IMR-90 (cell line): Measurements from ENCODE around the gene NDUFA13.

Experiments
- BHLHE40 ChIP-seq: fragments of 150-350 bp; IDR thresholded peaks from 2 replicates; pipeline ENCODE4 v1.6.1; 2016; ENCODE audit warnings: mild to moderate bottlenecking, low read depth, low read length
- CEBPB ChIP-seq: IDR thresholded peaks from 2 replicates; pipeline ENCODE4 v1.6.1; 2012; ENCODE audit warnings: low read depth, low read length, improper control_type of control experiment
- CHD1 ChIP-seq: IDR thresholded peaks from 2 replicates; pipeline ENCODE4 v1.6.1; 2012; ENCODE audit warnings: low read depth, low read length, improper control_type of control experiment
- CTCF ChIP-seq: conservative IDR thresholded peaks from 2 replicates; pipeline ENCODE4 v1.5.1; 2012; ENCODE audit warnings: mild to moderate bottlenecking, low read depth, low read length, improper control_type of control experiment
- ELK1 ChIP-seq: fragments of 150-350 bp; IDR thresholded peaks from 2 replicates; pipeline ENCODE4 v1.6.1; 2016; ENCODE audit warnings: low read depth, mild to moderate bottlenecking, low read length, moderate library complexity, borderline replicate concordance
- MAFK ChIP-seq: IDR thresholded peaks from 2 replicates; pipeline ENCODE4 v1.6.1; 2012; ENCODE audit warnings: low read depth, low read length, improper control_type of control experiment
- MAZ ChIP-seq: IDR thresholded peaks from 2 replicates; pipeline ENCODE4 v1.6.1; 2012; ENCODE audit warnings: low read depth, mild to moderate bottlenecking, low read length, improper control_type of control experiment, moderate library complexity, borderline replicate concordance
- POLR2A ChIP-seq: IDR thresholded peaks from 2 replicates; pipeline ENCODE4 v1.6.1; 2012; ENCODE audit warnings: mild to moderate bottlenecking, low read depth, low read length
- RAD21 ChIP-seq: IDR thresholded peaks from 2 replicates; pipeline ENCODE4 v1.6.1; 2012; ENCODE audit warnings: low read length, improper control_type of control experiment
- RCOR1 ChIP-seq: IDR thresholded peaks from 2 replicates; pipeline ENCODE4 v1.6.1; 2012; ENCODE audit warnings: mild to moderate bottlenecking, low read length, improper control_type of control experiment; ENCODE audit not compliant: insufficient replicate concordance
- RFX5 ChIP-seq: IDR thresholded peaks from 2 replicates; pipeline ENCODE4 v1.8.0; 2012; ENCODE audit warnings: low read depth, mild to moderate bottlenecking, low read length, moderate library complexity
- SMC3 ChIP-seq: fragments of 150-350 bp; IDR thresholded peaks from 2 replicates; pipeline ENCODE4 v1.6.1; 2016; ENCODE audit warnings: low read depth, mild to moderate bottlenecking, antibody characterized with exemption, low read length, moderate library complexity

DNA sequence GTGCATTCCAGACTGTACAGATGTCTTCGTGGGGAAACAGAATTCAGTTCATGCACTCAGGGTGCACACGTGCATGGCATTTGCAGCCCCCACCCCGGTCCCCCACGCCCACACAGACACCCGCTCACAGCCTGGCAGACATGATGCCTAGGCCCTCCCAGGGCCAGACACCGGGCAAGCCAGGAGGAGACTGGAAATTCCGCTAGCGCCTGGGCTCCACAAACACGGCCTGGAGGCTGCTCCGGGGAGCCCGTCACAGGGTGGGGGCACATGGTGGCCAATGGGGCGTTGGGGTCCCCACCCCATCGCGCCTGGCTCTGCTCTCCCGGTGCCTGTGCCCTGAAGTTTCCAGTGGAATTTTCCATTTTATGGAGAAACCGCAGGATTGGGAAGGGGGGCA lies 25.6 kb downstream of the NDUFA13 start:
- TF ChIP-seq MAZ (no peak), CTCF (no peak), POLR2A (no peak), RCOR1 (no peak), RAD21 (no peak), BHLHE40 (no peak), ELK1 (no peak), SMC3 (no peak), RFX5 (no peak), CEBPB (no peak), MAFK (no peak), CHD1 (no peak)
